Measurements from ENCODE around the gene GLIS1. TPM values are rescaled to one million over a fixed set of nuclear protein-coding genes. Genes with fewer than 3 reads are reported as not detected.
A peak's percentile ranks its signal among the peaks of the same experiment; 100 is the strongest.

Gene GLIS1
- polyA plus RNA-seq, 4 donors, result 2.1 to 3.6 (median 2.6) TPM

DNA sequence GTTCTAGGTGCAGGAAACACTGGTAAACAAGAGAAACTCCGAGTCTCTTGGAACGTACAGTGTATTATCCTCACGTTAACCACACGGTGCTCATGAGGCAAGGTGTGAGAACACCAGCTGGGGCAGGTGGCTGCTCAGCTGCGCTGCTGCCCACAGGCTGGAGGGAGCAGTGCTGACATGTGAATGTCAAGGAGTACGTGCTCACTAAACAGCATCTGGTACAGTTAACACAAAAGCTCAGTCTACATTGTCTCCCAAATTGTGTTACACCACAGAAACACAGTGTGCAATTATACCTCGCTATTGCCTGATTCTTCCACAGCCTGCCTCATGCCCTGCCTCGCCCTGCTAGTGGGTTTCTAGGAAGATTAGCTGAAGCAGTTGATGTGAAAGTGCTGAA, 138.4 kb downstream of the GLIS1 start:
- no peak for DNase-seq (ENCODE audit: low read depth in 4 of 4, low spot score in 3 of 4)

DNA sequence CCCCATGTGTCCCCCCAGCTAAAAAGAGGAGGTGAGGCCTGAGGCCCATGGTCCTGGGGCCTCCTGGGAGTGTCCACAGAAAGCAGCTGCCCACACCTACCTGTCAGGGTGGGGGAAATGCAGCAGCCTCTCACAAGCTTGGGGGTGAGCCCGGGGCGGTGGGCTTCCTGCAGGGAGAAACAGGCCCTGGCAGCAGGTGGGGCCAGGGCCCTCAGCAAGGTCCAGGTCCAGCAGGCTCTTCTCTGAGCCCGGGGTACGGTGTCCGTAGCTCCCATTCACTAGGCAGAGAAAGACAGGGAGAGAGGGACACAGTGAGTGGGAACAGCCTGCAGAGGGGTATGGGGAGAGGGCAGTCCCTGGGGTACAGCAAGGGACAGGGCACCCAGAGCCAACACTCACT, 139.0 kb downstream of the GLIS1 start:
- DNase-seq (ENCODE audit: low read depth in 4 of 4, low spot score in 3 of 4), result no peak

DNA sequence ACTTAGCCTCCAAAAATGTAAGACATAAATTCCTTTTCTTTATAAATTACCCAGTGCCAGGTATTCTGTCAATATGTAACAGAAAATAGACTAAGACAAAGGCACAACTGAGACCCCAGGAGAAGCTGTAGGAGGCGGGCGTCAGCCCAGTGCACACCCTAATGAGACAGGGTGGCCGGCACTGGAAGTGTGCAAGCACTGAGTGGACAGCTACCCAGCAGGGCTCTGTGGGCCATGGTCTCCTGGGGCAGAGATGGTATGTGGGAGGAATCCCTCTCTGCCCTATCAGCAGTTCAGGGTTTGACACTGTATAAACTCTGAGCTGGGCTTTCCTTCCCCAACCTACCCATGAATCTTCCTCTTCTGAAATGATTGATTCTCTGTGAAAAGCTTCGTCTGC, 139.5 kb downstream of the GLIS1 start:
- no peak for DNase-seq (ENCODE audit: low read depth in 4 of 4, low spot score in 3 of 4)

DNA sequence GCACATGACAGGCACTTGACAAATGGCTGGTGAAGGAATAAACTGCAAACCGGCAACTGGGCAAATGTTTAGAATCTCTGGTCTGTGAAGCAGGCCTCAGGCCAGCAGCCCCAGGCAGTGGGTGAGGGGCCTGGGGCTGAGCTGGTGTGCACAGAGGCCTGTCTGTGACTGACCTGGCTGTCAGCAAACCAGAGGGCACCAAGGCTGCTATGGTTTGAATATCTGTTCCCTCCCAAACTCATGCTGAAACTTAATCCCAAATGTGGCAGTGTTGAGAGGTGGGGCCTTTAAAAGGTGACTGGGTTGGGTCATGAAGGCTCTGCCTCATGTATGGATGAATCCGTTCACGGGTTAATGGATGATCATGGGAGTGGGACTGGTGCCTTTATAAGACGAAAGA, 140.0 kb downstream of the GLIS1 start:
- no peak for DNase-seq (ENCODE audit: low read depth in 4 of 4, low spot score in 3 of 4)

DNA sequence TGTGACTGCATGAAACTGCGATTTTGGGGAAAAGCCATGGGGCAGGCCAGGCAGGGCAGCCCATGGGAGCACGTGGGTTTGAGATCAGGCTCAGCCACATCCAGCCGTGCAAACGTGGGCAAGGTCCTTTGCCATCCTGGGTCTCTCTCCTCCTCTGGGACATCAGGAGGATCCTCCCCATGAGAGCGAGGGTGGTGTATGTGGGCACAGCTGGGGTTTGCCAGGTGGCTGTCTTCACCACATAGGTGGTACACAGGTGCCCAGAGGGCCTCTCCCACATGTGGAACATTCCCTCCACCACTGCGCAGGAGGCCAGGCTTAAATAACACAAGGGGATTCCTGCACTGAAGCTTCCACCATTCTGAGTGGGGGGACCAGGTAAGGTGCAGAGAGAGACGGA, 143.1 kb downstream of the GLIS1 start:
- DNase-seq (ENCODE audit: low read depth in 4 of 4, low spot score in 3 of 4), result no peak

DNA sequence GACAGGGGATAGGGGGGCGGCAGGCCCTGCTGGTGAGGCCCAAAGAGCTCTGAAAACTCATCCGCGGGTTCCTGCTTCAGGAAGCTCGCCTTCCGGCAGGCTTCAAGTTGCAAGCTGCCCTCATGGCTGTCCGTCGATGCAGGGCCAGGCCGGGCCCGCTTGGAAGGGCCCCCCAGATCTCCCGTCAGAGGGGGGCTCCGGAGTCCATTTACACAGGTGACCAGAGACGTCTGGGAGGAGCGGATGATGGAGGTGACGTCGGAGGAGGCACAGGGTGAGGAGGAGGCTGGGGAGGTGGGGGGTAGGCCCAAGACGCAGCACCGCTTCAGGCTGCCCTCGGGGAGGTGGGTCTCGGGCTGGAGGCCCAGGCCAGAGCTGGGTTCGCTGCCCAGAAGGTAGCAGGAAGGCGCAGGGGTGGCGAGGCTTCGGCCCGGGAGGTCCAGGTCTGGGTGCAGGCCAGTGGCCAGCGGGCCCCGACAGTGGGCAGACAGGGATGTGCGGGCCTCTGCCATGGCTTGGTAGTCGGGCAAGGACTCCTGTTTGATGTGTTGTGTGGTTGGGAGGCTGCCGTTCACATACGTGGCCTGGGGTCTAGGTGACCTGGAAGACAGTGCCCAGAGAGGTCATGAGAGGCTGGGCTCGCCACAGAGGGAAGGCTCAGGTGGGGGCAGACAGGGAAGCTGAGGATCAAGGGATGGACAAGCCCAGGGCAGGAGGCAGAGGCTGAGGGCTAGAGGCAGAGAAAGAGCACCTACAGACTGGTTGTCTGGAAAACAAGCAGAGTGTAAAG, 144.4 kb downstream of the GLIS1 start:
- DNase-seq (ENCODE audit: low read depth in 4 of 4, low spot score in 3 of 4), result no peak

DNA sequence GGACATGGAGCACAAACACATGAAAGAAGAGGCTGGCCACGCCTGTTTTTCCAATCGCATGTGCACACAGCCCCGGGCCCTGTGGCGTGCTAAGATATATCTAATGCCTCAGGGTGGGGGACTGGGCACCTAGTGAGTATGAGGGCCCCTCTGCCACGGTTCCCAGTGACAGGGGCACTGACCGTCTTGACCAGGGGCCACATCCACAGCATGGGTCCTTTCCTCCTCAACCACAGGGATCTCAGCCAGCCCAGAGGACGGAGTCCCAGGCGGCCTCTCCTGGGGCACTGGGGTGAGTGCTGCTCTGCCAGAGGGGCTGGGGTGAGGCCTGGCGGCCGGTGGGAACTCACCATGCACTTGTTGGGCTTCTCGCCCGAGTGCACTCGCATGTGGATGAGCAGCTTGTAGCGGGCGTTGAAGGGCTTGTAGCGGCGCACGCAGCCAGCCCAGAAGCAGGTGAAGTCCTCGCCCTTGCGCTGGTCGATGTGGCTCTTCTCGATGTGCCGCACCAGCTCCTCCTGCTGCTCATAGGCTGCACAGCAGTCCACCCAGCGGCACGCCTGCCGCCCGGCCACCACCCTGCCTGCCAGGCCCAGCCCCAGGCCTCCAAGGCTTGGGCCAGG, 145.1 kb downstream of the GLIS1 start:
- no peak for DNase-seq (ENCODE audit: low read depth in 4 of 4, low spot score in 3 of 4)

DNA sequence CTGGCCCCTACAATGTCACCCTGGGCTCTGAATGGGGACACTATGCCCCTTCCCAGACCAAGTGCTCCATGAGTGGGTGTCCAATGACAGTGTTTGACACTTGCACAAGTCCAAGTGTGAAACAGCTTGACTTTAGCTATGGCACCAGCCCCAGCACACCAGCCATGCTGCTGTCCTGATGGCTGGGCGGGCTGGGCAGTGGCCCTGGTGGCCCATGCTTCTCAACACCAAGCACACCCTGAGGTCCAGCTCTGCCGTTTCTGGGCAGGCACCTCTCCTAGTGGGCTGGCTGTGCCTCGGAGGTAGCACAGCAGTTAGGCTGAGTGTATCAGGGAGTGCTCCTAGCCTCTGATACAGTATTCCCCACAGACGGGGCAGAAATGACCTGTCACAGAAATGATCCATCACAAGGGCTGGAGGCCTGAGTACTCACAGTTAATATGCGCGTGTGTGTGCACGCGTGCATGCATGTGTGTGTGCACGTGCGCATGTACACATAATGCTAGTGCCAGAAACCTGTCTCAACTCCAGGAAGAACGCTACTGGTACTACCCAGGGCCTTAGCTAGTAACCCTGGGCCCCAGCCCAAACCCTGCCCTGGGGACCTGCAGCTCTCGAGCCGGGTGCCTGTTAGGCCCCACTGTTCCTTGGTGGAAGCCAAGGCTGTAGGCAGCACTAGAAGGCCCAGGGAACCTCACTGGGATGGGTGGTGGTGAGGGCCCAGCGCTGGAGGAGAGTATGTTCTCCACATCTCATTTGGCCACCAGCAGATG, 145.8 kb downstream of the GLIS1 start:
- DNase-seq (ENCODE audit: low read depth in 4 of 4, low spot score in 3 of 4), result no peak

DNA sequence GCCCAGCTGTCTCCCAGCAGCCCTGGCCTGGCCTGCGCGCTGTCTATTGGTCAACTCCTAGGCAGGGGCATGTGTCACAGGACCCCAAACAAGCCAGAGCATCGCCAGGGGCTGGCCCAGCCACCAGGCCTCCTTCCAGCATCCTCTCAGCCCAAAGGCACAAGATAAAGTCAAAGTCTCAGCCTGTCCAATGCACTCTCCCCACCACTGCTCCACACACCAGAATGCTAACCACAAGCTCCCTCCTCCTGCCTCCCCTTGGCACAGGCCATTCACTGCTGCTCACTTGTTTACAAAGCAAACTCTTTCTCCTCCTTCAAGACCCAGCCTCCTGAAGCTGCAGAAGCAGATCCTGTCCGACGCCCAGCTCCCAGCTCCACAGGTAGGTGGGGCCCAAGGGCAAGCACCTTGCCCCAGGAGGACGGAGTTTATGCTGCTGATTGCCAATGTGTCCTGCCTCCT, 146.4 kb downstream of the GLIS1 start:
- no peak for DNase-seq (ENCODE audit: low read depth in 4 of 4, low spot score in 3 of 4)

DNA sequence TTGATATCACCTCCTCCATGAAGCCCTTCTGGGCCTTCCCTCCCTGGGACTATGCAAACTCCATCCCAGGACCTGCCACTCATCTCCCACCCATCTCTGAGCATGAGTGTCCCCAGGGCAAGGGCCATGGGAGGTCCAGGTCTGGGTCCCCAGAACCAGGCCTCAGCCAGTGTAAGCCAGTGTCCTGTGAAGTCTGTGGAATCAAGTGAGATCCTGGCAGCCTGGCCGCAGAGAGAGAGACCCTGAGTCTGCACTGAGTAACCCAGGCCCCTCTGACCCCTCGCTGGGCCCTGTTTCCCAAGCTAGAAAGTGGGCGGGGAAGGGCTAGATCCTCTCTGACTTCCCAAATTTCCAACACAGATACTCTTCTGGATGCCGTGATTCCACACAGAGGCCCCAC, 147.0 kb downstream of the GLIS1 start:
- DNase-seq (ENCODE audit: low read depth in 4 of 4, low spot score in 3 of 4), result no peak

DNA sequence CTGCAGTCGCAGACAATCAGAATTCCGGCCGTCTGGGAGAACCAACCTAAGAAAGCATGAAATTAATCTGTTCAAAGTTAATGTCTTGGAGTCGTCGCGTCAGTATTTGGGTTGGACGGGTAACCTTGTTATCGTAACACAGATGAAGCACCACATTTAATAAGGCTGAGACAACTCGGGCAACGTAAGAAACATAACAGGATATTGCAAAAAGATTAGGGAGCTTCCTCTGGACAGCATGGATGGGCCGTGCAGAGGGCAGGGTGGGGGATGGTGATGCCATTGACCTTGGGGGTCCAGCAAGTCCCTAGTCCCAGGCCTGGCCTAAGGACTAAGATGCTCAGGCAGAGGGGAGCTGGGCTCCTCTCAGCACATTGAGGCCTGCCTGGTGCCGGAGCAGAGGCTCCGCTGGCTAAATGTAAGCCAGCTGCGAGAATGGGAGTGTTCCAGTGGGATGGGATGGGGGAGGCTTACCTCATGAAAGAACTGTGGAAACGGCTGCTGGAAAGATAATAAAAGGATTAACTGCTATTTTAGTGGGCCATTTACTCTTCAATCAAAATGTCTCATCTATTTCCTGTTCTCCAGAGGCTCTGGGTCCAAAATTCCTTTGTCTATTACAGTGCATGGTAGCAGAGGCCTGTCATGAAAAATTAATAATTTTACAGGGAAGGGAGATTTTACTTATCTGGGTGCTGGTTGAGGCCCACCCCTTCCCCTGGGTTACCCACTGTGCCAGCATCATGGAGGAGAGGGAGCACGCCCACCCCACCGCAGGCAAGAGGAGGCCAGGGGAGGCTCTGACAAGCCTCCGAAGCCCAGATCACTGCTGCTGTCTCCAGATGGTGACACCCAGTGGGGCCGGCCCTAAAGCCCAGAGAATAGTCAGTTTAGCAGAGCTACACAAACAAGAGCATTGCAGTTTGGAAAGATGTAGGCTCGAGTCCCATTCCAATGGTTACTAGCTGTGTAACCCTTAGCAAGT, 148.1 kb downstream of the GLIS1 start:
- DNase-seq (ENCODE audit: low read depth in 4 of 4, low spot score in 3 of 4), result peak in 1 of 4 donors; percentile 48

DNA sequence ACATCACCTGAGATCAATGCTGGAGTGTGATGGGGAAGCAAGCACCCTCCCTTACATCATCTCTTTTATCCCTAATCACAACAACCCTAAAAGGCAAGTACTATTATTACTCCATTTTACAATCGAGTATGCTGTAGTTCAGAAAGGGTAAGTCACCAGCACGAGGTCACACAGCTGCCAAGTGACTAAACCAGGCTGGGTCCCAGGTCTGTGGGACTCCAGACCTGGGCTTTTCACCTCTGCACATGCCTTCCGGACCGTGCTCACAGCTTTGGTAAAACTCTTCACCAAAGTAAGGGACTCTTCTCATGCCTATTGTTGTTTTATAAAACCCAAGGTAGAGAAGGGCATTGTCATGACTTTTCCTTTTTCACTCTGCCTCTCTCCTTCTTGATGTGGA, 148.9 kb downstream of the GLIS1 start:
- no peak for DNase-seq (ENCODE audit: low read depth in 4 of 4, low spot score in 3 of 4)

DNA sequence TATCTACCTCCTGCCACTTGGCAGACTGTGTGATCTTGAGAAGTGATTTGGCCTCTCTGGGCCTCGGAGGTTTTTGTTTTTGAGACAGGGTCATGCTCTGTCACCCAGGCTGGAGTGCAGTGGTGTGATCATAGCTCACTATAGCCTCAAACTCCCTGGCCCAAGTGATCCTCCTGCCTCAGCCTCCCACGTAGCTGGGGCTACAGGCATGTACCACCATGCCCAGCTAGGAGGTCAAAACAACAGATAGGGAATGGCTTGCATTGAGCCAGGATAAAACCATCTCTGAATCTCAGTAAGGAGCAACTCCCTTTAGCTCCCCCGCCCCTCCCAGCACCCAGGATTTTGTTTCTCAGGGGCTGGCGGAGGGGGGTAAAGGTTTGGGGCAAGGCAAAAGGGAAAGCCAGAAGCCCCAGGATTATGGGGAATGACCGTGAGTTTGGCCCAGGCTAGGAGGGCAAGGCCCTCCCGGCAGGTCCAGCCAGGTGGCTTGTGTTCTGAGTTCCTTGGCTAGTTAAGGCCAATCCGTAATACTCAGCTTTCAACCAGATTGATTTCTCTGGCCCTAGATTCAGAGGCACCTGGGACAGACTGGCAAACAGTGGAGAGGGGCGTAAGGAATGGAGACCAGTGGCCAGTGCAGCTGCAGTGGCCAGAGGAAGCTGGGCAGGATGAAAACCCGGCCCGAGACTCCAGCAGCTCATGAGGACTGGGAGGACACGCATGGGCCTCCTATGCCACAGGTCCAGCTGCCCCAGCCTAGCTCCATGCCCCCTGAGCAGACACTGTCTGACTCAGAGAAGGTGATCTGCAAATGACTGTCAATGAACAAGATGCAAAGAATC, 149.7 kb downstream of the GLIS1 start:
- no peak for DNase-seq (ENCODE audit: low read depth in 4 of 4, low spot score in 3 of 4)

DNA sequence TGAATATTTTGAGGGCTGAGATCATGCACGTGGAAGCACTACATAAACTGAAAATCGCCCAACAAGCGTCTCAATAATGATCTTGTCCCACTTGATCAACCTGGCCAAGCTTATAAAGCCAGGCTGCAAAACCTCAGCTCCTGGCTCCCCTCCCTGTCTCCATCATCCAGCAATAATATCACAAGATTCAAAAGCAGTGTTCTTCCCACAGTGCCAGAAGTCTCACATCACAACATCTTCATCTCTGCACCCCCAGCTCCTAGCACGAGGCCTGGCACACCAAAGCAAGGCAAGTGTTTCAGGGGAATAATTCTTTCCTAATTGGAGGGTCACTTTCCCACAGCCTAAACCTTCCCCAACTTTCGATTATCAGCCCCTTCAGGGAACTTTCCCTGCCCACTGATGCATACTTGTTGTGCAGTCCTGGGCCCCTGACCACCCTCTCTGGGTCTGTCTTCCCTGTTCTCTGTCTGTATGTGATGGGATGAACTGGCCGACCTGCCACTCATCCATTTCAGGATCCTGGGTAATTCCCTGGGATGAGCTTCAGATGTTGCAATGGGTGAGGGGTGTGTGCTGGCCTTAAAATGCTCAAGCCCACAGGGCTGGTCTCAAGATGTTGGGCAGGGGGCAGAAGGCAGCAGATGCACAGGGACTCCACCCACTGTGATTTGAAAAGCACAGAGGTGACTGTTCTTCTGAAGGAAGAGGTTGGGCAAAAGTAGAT, 150.7 kb downstream of the GLIS1 start:
- DNase-seq (ENCODE audit: low read depth in 4 of 4, low spot score in 3 of 4), result no peak

DNA sequence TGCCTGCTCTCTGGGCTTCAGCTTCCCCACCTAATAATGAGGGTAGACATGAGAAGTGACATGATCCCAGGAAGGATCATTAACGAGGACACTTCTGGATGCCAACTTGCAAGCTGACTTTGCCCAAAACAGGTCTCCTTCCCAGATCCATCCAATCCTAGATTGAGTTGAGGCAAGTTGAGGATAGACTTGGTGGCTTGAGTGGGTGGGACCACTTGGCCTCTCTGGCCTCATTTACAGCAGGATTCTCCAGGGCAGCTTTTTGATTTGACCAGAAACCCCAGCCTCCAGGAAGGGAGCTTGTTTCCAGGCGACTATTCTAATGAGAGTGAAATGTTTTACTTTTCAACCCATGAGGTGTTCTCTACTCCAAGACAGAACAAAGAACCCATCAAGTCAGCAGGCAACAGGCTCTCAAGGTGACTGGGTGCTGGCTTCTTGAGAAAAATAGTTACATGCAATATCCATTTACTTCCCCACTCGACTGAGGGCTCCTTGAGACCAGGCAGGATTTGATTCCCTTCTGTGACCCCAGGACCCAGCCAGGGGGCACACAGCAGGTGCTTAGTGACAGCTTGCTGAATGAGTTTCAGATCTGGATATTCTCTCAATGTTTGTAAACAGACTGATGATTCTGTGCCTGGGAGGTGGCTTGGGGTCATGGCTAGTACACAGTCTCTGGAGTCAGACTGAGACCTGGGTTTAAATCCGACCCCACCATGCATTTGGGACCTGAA, 151.5 kb downstream of the GLIS1 start:
- no peak for DNase-seq (ENCODE audit: low read depth in 4 of 4, low spot score in 3 of 4)

DNA sequence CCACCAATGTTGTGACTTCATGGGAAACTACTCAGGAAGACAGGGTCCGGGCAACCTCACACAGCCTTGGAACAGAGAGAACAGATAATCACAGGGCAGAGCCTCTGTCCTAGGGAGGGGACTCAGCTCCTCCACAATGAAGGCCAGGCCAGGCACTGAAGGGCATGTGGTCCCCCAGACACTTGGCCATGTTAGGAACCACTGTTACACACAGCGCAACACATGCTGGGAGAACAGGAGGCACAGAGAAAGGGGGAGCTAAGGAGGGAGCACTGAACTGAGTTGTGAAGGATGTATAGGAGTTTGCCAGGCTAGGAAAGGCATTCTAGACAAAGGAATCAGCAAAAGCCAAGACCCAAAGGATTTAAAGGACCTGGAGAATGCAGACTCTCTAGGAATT, 152.2 kb downstream of the GLIS1 start:
- no peak for DNase-seq (ENCODE audit: low read depth in 4 of 4, low spot score in 3 of 4)

DNA sequence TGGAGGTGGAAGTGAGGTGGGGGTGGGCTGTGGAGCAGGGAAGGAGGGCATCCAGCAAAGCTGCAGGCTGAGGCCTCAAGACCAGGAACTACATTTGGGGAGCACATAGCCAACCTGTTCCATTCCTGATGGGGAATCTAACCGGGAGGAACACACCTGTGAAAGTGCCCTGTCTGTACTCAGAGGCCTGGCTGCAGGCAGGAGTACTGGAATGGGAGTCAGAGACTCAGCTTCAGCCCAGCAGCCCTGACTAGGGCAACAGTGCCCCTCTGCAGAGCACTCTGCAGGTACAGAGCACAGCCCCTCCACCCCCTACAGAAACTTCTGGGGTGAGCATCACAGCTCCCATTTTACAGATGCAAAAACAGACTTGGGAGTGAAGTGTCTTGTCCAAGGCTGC, 153.4 kb downstream of the GLIS1 start:
- no peak for DNase-seq (ENCODE audit: low read depth in 4 of 4, low spot score in 3 of 4)

DNA sequence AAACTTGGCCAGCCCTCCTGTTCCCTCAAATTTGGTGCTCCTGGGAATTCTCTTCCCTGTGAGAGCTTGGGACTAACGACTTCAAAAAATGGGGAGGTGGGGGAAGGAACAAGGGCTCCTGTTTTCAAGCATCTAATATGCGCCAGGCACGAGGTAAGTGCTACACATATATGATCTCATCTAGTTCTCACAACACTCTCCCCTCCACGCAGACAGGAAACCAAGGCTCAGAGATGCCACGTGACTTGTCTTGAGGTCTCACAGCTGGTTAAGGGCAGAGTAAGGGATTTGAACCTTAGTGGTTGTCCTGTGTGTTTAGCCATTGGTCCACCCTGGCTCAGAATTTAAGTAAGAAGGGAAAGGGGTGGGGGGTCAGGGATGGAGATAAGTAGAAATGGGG, 153.8 kb downstream of the GLIS1 start:
- no peak for DNase-seq (ENCODE audit: low read depth in 4 of 4, low spot score in 3 of 4)

All from right renal pelvis (tissue), 4 donors.